CD4-positive, CD25-positive, alpha-beta regulatory T cell (primary cell): Measurements from ENCODE around the gene ZNF148. TPM values are rescaled to one million over a fixed set of nuclear protein-coding genes. Genes with fewer than 3 reads are reported as not detected.

ENCODE experiments used
- ATAC-seq, 2 donors: fragments of 150-1000 bp; cut with Tn5 transposase; one replicate each; pipeline ENCODE4 v1.10.0; 2021; ENCODE audit warnings: low read depth in 2 of 2, moderate number of reproducible peaks in 2 of 2, moderate library complexity in 1 of 2
- DNase-seq, 3 donors: peaks; one replicate each; pipeline versions ENCODE4 v3.0.0 to v3.0.0-alpha.2; 2012 to 2022; ENCODE audit warnings: mixed read lengths in 1 of 3
- H3K27ac ChIP-seq: one replicate; pipeline ENCODE4 v1.7.0; 2013; ENCODE audit warnings: mild to moderate bottlenecking, low read length; ENCODE audit not compliant: insufficient read depth, poor library complexity, severe bottlenecking
- H3K27me3 ChIP-seq: one replicate; pipeline ENCODE4 v1.7.0; 2013; ENCODE audit warnings: low read length; ENCODE audit not compliant: control insufficient read depth, insufficient read depth
- H3K36me3 ChIP-seq: one replicate; pipeline ENCODE4 v1.7.0; 2013; ENCODE audit warnings: mild to moderate bottlenecking, low read length, moderate library complexity; ENCODE audit not compliant: control insufficient read depth, insufficient read depth
- H3K4me1 ChIP-seq: 2 replicates; pipeline ENCODE4 v1.7.0; 2013; ENCODE audit warnings: mild to moderate bottlenecking, low read length; ENCODE audit not compliant: insufficient read depth, control insufficient read depth, poor library complexity, severe bottlenecking
- H3K4me3 ChIP-seq: one replicate; pipeline ENCODE4 v1.7.0; 2013; ENCODE audit warnings: low read depth, mild to moderate bottlenecking, low read length, moderate library complexity
- H3K9me3 ChIP-seq, 2 experiments: 1 replicate in 1 of 2; 2 replicates in 1 of 2; pipeline ENCODE4 v1.7.0; 2013; ENCODE audit warnings: low read length in 2 of 2, mild to moderate bottlenecking in 1 of 2, moderate library complexity in 1 of 2; ENCODE audit not compliant: control insufficient read depth in 2 of 2
- H3K27ac Mint-ChIP-seq, 3 donors: one replicate each; pipeline ENCODE4 v1.8.0; 2020 to 2022; ENCODE audit warnings: mild to moderate bottlenecking in 3 of 3, mixed read lengths in 3 of 3, moderate library complexity in 2 of 3
- H3K27me3 Mint-ChIP-seq: one replicate; pipeline ENCODE4 v1.8.0; 2022; ENCODE audit warnings: mild to moderate bottlenecking, mixed read lengths
- H3K36me3 Mint-ChIP-seq: one replicate; pipeline ENCODE4 v1.8.0; 2020; ENCODE audit warnings: mixed read lengths
- H3K4me1 Mint-ChIP-seq, 4 donors: one replicate each; pipeline ENCODE4 v1.8.0; 2020 to 2022; ENCODE audit warnings: mixed read lengths in 4 of 4, mild to moderate bottlenecking in 1 of 4
- H3K4me3 Mint-ChIP-seq, 4 donors: one replicate each; pipeline ENCODE4 v1.8.0; 2020 to 2022; ENCODE audit warnings: mild to moderate bottlenecking in 4 of 4, mixed read lengths in 4 of 4, moderate library complexity in 3 of 4
- H3K9me3 Mint-ChIP-seq, 7 donors: one replicate each; pipeline ENCODE4 v1.8.0; 2020 to 2022; ENCODE audit warnings: mixed read lengths in 7 of 7, mild to moderate bottlenecking in 3 of 7, moderate library complexity in 2 of 7
- polyA plus RNA-seq, 4 donors: library from polyadenylated mRNA; unstranded; fragments of 300-500 nt; fragmentation: Illumina TruSeq; gene quantifications; one replicate each; pipeline ENCODE4 v1.2.3, GENCODE V29; 2021
- total RNA-seq: library from RNA; stranded (reverse); gene quantifications from one replicate; pipeline ENCODE4 v1.2.3, GENCODE V29; 2022

ZNF148 gene
- total and polyA plus RNA-seq, 5 donors from 2014 or later: 50.6 to 75.0 (median 63.8) TPM

- Histone ChIP-seq H3K9me3 (peaks cover 6 to 9% of the 10 kb centered on the region in 2 experiments), H3K27me3 (no peaks in the 10 kb centered on the region), H3K4me3 (no peak overlapping the region), H3K27ac (no peak overlapping the region), H3K36me3 (peaks cover 41% of the 10 kb centered on the region), H3K4me1 (peaks cover 2% of the 10 kb centered on the region)
- DNase-seq (no peak), ATAC-seq (no peak)
- Mint-ChIP-seq H3K27me3 (no peaks in the 10 kb centered on the region), H3K9me3 (peaks cover 0 to 10% (median 2%) of the 10 kb centered on the region in 7 donors), H3K4me3 (no peak overlapping the region), H3K36me3 (peaks cover 51% of the 10 kb centered on the region), H3K27ac (no peak overlapping the region), H3K4me1 (peaks cover 9 to 30% (median 15%) of the 10 kb centered on the region in 4 donors)
Measured at GRCh38 chr3:125326957-125327356, 48.2 kb downstream of the ZNF148 start.

GRCh38 chr3:125325746-125326145 lies 49.4 kb downstream of the ZNF148 start:
- H3K4me1 ChIP-seq: no peaks in the 10 kb centered on the region
- H3K27ac ChIP-seq: no peak overlapping the region
- H3K36me3 Mint-ChIP-seq: peaks cover 46% of the 10 kb centered on the region
- no peak overlapping the region for H3K4me3 ChIP-seq
- no peak overlapping the region for H3K27ac Mint-ChIP-seq
- peaks cover 0 to 10% (median 2%) of the 10 kb centered on the region in 7 donors for H3K9me3 Mint-ChIP-seq
- H3K27me3 Mint-ChIP-seq: no peaks in the 10 kb centered on the region
- peaks cover 6 to 9% of the 10 kb centered on the region in 2 experiments for H3K9me3 ChIP-seq
- no peak for DNase-seq
- peaks cover 2 to 24% (median 8%) of the 10 kb centered on the region in 4 donors for H3K4me1 Mint-ChIP-seq
- peaks cover 39% of the 10 kb centered on the region for H3K36me3 ChIP-seq
- ATAC-seq: no peak
- no peaks in the 10 kb centered on the region for H3K27me3 ChIP-seq
- H3K4me3 Mint-ChIP-seq: no peak overlapping the region

- H3K4me3 Mint-ChIP-seq: no peak overlapping the region
- peaks cover 0 to 10% (median 2%) of the 10 kb centered on the region in 7 donors for H3K9me3 Mint-ChIP-seq
- no peaks in the 10 kb centered on the region for H3K27me3 Mint-ChIP-seq
Measured at GRCh38 chr3:125324341-125324740, 50.8 kb downstream of the ZNF148 start.

GRCh38 chr3:125322917-125323316 lies 52.2 kb downstream of the ZNF148 start:
- Histone ChIP-seq H3K27ac (no peak overlapping the region), H3K9me3 (peaks cover 6 to 9% of the 10 kb centered on the region in 2 experiments), H3K4me3 (no peak overlapping the region), H3K4me1 (no peaks in the 10 kb centered on the region), H3K36me3 (peaks cover 33% of the 10 kb centered on the region), H3K27me3 (no peaks in the 10 kb centered on the region)
- peaks cover 45% of the 10 kb centered on the region for H3K36me3 Mint-ChIP-seq
- H3K9me3 Mint-ChIP-seq: peaks cover 0 to 10% (median 2%) of the 10 kb centered on the region in 7 donors
- DNase-seq: no peak
- no peaks in the 10 kb centered on the region for H3K27me3 Mint-ChIP-seq
- ATAC-seq: no peak
- H3K4me1 Mint-ChIP-seq: peaks cover 6 to 28% (median 12%) of the 10 kb centered on the region in 4 donors
- H3K27ac Mint-ChIP-seq: no peak overlapping the region
- H3K4me3 Mint-ChIP-seq: no peak overlapping the region

More at GRCh38 chr3:125324341-125324740, 50.8 kb downstream of the ZNF148 start:
- ATAC-seq (no peak), DNase-seq (no peak)
- Histone ChIP-seq H3K27me3 (no peaks in the 10 kb centered on the region), H3K4me1 (no peaks in the 10 kb centered on the region), H3K36me3 (peaks cover 35% of the 10 kb centered on the region), H3K4me3 (no peak overlapping the region), H3K27ac (no peak overlapping the region), H3K9me3 (peaks cover 6 to 9% of the 10 kb centered on the region in 2 experiments)
- Mint-ChIP-seq H3K27ac (peak overlapping the region in 1 of 3 donors; percentile 33), H3K4me1 (peaks cover 6 to 25% (median 10%) of the 10 kb centered on the region in 4 donors), H3K36me3 (peaks cover 42% of the 10 kb centered on the region)

GRCh38 chr3:125322166-125322565 lies 53.0 kb downstream of the ZNF148 start:
- H3K4me1 ChIP-seq: no peaks in the 10 kb centered on the region
- H3K9me3 Mint-ChIP-seq: peaks cover 0 to 10% (median 2%) of the 10 kb centered on the region in 7 donors
- no peak overlapping the region for H3K27ac ChIP-seq
- H3K36me3 Mint-ChIP-seq: peaks cover 43% of the 10 kb centered on the region
- H3K4me1 Mint-ChIP-seq: peaks cover 6 to 31% (median 12%) of the 10 kb centered on the region in 4 donors
- ATAC-seq (no peak), DNase-seq (no peak)
- no peak overlapping the region for H3K27ac Mint-ChIP-seq
- no peak overlapping the region for H3K4me3 Mint-ChIP-seq
- no peaks in the 10 kb centered on the region for H3K27me3 ChIP-seq
- H3K4me3 ChIP-seq: no peak overlapping the region
- H3K36me3 ChIP-seq: peaks cover 30% of the 10 kb centered on the region
- no peaks in the 10 kb centered on the region for H3K27me3 Mint-ChIP-seq
- H3K9me3 ChIP-seq: peaks cover 6 to 9% of the 10 kb centered on the region in 2 experiments

- no peak overlapping the region for H3K4me3 ChIP-seq
- H3K27me3 Mint-ChIP-seq: no peaks in the 10 kb centered on the region
- H3K4me3 Mint-ChIP-seq: no peak overlapping the region
- no peaks in the 10 kb centered on the region for H3K4me1 ChIP-seq
- no peaks in the 10 kb centered on the region for H3K27me3 ChIP-seq
- H3K27ac ChIP-seq: no peak overlapping the region
- peaks cover 17% of the 10 kb centered on the region for H3K36me3 ChIP-seq
- DNase-seq (no peak), ATAC-seq (no peak)
- H3K9me3 Mint-ChIP-seq: peaks cover 0 to 3% (median 0%) of the 10 kb centered on the region in 7 donors
- H3K36me3 Mint-ChIP-seq: peaks cover 32% of the 10 kb centered on the region
- peaks cover 6 to 22% (median 14%) of the 10 kb centered on the region in 4 donors for H3K4me1 Mint-ChIP-seq
- no peaks in the 10 kb centered on the region for H3K9me3 ChIP-seq
- H3K27ac Mint-ChIP-seq: peak overlapping the region; percentile 44 to 84 (median 70)
Measured at GRCh38 chr3:125319765-125320164, 55.4 kb downstream of the ZNF148 start.

GRCh38 chr3:125318871-125319270 lies 56.3 kb downstream of the ZNF148 start:
- Histone ChIP-seq H3K27ac (no peak overlapping the region), H3K27me3 (no peaks in the 10 kb centered on the region), H3K4me3 (no peak overlapping the region), H3K36me3 (peaks cover 17% of the 10 kb centered on the region), H3K9me3 (no peaks in the 10 kb centered on the region), H3K4me1 (no peaks in the 10 kb centered on the region)
- Mint-ChIP-seq H3K4me1 (peaks cover 0 to 25% (median 13%) of the 10 kb centered on the region in 4 donors), H3K27me3 (no peaks in the 10 kb centered on the region), H3K9me3 (peaks cover 0 to 3% (median 0%) of the 10 kb centered on the region in 7 donors), H3K27ac (no peak overlapping the region), H3K4me3 (no peak overlapping the region), H3K36me3 (peaks cover 24% of the 10 kb centered on the region)
- ATAC-seq (no peak), DNase-seq (no peak)
